Epithelial cell of prostate (primary cell): ENCODE results near the gene NFIA.
"Not testable (repeated sequence)": the region's sequence is repeated elsewhere in the genome, so short reads cannot be mapped to it uniquely, and the experiment has no call there.

Source experiments
- DNase-seq: peaks from one replicate; pipeline ENCODE4 v3.0.0-alpha.2; 2011; ENCODE audit warnings: low read depth, low spot score
- H3K27ac ChIP-seq: fragments of 450-650 bp; 2 replicates; pipeline ENCODE4 v1.5.1; 2017; ENCODE audit warnings: mild to moderate bottlenecking

NFIA gene

GRCh38 chr1:61123326-61123725, 41.0 kb downstream of the NFIA start:
- no peak overlapping the region for H3K27ac ChIP-seq
- DNase-seq: no peak

GRCh38 chr1:61124078-61124477, 41.7 kb downstream of the NFIA start:
- no peak overlapping the region for H3K27ac ChIP-seq

GRCh38 chr1:61124696-61125095, 42.3 kb downstream of the NFIA start:
- no peak for DNase-seq
- H3K27ac ChIP-seq: no peak overlapping the region

More at GRCh38 chr1:61124078-61124477, 41.7 kb downstream of the NFIA start:
- DNase-seq: no peak

- no peak overlapping the region for H3K27ac ChIP-seq
- no peak for DNase-seq
Measured at GRCh38 chr1:61125263-61125662, 42.9 kb downstream of the NFIA start.

GRCh38 chr1:61125895-61126294, 43.5 kb downstream of the NFIA start:
- no peak for DNase-seq
- no peak overlapping the region for H3K27ac ChIP-seq

- not testable (repeated sequence) for DNase-seq
Measured at GRCh38 chr1:61126843-61127242, 44.5 kb downstream of the NFIA start.

GRCh38 chr1:61130338-61131000, 48.1 kb downstream of the NFIA start:
- DNase-seq: no peak
- H3K27ac ChIP-seq: no peak overlapping the region

More at GRCh38 chr1:61126843-61127242, 44.5 kb downstream of the NFIA start:
- not testable (repeated sequence) for H3K27ac ChIP-seq

GRCh38 chr1:61131248-61131647, 48.9 kb downstream of the NFIA start:
- no peak for DNase-seq
- H3K27ac ChIP-seq: peak overlapping the region; percentile 92

- no peak for DNase-seq
- H3K27ac ChIP-seq: peak overlapping the region; percentile 92
Measured at GRCh38 chr1:61131716-61132115, 49.4 kb downstream of the NFIA start.

- DNase-seq: no peak
- peak overlapping the region; percentile 92 for H3K27ac ChIP-seq
Measured at GRCh38 chr1:61132176-61132638, 49.8 kb downstream of the NFIA start.

- H3K27ac ChIP-seq: peak overlapping the region; percentile 92
- DNase-seq: no peak
Measured at GRCh38 chr1:61132645-61133334, 50.4 kb downstream of the NFIA start.

- H3K27ac ChIP-seq: peak overlapping the region; percentile 92
- no peak for DNase-seq
Measured at GRCh38 chr1:61133335-61134019, 51.1 kb downstream of the NFIA start.

- no peak for DNase-seq
- no peak overlapping the region for H3K27ac ChIP-seq
Measured at GRCh38 chr1:61135291-61135690, 52.9 kb downstream of the NFIA start.

- DNase-seq: no peak
- peak overlapping the region; percentile 94 for H3K27ac ChIP-seq
Measured at GRCh38 chr1:61138305-61138704, 55.9 kb downstream of the NFIA start.

- H3K27ac ChIP-seq: peak overlapping the region; percentile 94
- DNase-seq: peak; percentile 68
Measured at GRCh38 chr1:61138921-61139774, 56.8 kb downstream of the NFIA start.

- DNase-seq: no peak
- peak overlapping the region; percentile 94 for H3K27ac ChIP-seq
Measured at GRCh38 chr1:61139775-61140549, 57.6 kb downstream of the NFIA start.

- H3K27ac ChIP-seq: peak overlapping the region; percentile 94
- DNase-seq: no peak
Measured at GRCh38 chr1:61140778-61141177, 58.4 kb downstream of the NFIA start.

- H3K27ac ChIP-seq: peak overlapping the region; percentile 94
Measured at GRCh38 chr1:61141288-61142042, 59.1 kb downstream of the NFIA start.

GRCh38 chr1:61142043-61142440, 59.7 kb downstream of the NFIA start:
- DNase-seq: no peak
- peak overlapping the region; percentile 94 for H3K27ac ChIP-seq

More at GRCh38 chr1:61141288-61142042, 59.1 kb downstream of the NFIA start:
- DNase-seq: peak; percentile 94
